SK-N-SH treated with all-trans-retinoic acid at 6 μM for 48 hours (cell line): ENCODE results near the gene SLC6A19.

Source experiments
- ATAC-seq: fragments of 200-7000 bp; cut with Tn5 transposase; 3 replicates; pipeline ENCODE4 v1.9.1; 2020; ENCODE audit warnings: mild to moderate bottlenecking, moderate library complexity
- CREB5 ChIP-seq: fragments of 250-450 bp; sonication (Bioruptor Pico); IDR thresholded peaks from 2 replicates; pipeline ENCODE4 v1.5.1; 2020; ENCODE audit warnings: low read depth, mild to moderate bottlenecking, moderate library complexity
- CSRNP3 ChIP-seq: fragments of 250-450 bp; sonication (Bioruptor Pico); IDR thresholded peaks from 2 replicates; pipeline ENCODE4 v1.5.1; 2021; ENCODE audit warnings: mild to moderate bottlenecking, moderate library complexity
- ESRRG ChIP-seq: fragments of 250-450 bp; sonication (Bioruptor Pico); IDR thresholded peaks from 2 replicates; pipeline ENCODE4 v1.6.1; 2021; ENCODE audit warnings: mild to moderate bottlenecking
- GLIS3 ChIP-seq: fragments of 250-450 bp; sonication (Bioruptor Pico); IDR thresholded peaks from 2 replicates; pipeline ENCODE4 v1.5.0; 2020; ENCODE audit warnings: mild to moderate bottlenecking, moderate library complexity
- ISL1 ChIP-seq: fragments of 250-450 bp; sonication (Bioruptor Pico); IDR thresholded peaks from 2 replicates; pipeline ENCODE4 v2.1.2; 2022; ENCODE audit warnings: mild to moderate bottlenecking, moderate library complexity
- OSR1 ChIP-seq: fragments of 250-450 bp; sonication (Bioruptor Pico); IDR thresholded peaks from 2 replicates; pipeline ENCODE4 v1.8.0; 2022; ENCODE audit warnings: moderate library complexity, mild to moderate bottlenecking, inconsistent platforms
- PATZ1 ChIP-seq: fragments of 250-450 bp; sonication (Bioruptor Pico); IDR thresholded peaks from 2 replicates; pipeline ENCODE4 v1.8.0; 2020; ENCODE audit warnings: mild to moderate bottlenecking, moderate library complexity, borderline replicate concordance
- POU6F1 ChIP-seq: fragments of 250-450 bp; sonication (Bioruptor Pico); IDR thresholded peaks from 2 replicates; pipeline ENCODE4 v1.8.0; 2021; ENCODE audit warnings: low read depth, mild to moderate bottlenecking, moderate library complexity, borderline replicate concordance
- PPARA ChIP-seq: fragments of 250-450 bp; sonication (Bioruptor Pico); IDR thresholded peaks from 2 replicates; pipeline ENCODE4 v1.5.0; 2020; ENCODE audit warnings: mild to moderate bottlenecking, borderline replicate concordance
- SNAI2 ChIP-seq: fragments of 250-450 bp; sonication (Bioruptor Pico); IDR thresholded peaks from 2 replicates; pipeline ENCODE4 v1.5.0; 2020; ENCODE audit warnings: mild to moderate bottlenecking, moderate library complexity
- TCF4 ChIP-seq: fragments of 250-450 bp; sonication (Bioruptor Pico); IDR thresholded peaks from 2 replicates; pipeline ENCODE4 v1.8.0; 2021; ENCODE audit warnings: mild to moderate bottlenecking, moderate library complexity, borderline replicate concordance
- TOX ChIP-seq: fragments of 250-450 bp; sonication (Bioruptor Pico); IDR thresholded peaks from 2 replicates; pipeline ENCODE4 v1.8.0; 2021; ENCODE audit warnings: mild to moderate bottlenecking, moderate library complexity, borderline replicate concordance
- TSHZ2 ChIP-seq: fragments of 250-450 bp; sonication (Bioruptor Pico); IDR thresholded peaks from 2 replicates; pipeline ENCODE4 v1.5.0; 2020; ENCODE audit warnings: mild to moderate bottlenecking, moderate library complexity
- ZC3H10 ChIP-seq: fragments of 250-450 bp; sonication (Bioruptor Pico); IDR thresholded peaks from 2 replicates; pipeline ENCODE4 v1.5.1; 2021; ENCODE audit warnings: mild to moderate bottlenecking, moderate library complexity
- ZFP3 ChIP-seq: fragments of 250-450 bp; sonication (Bioruptor Pico); IDR thresholded peaks from 2 replicates; pipeline ENCODE4 v1.5.0; 2020; ENCODE audit warnings: mild to moderate bottlenecking, moderate library complexity
- ZFP30 ChIP-seq: fragments of 450-650 bp; formaldehyde crosslinking; IDR thresholded peaks from 2 replicates; pipeline ENCODE4 v1.5.0; 2022; ENCODE audit warnings: mild to moderate bottlenecking, moderate library complexity
- ZNF565 ChIP-seq: fragments of 450-650 bp; formaldehyde crosslinking; conservative IDR thresholded peaks from 2 replicates; pipeline ENCODE4 v1.5.0; 2020; ENCODE audit warnings: low read depth, mild to moderate bottlenecking, moderate library complexity
- ZNF8 ChIP-seq: fragments of 450-650 bp; formaldehyde crosslinking; IDR thresholded peaks from 2 replicates; pipeline ENCODE4 v1.5.0; 2020; ENCODE audit warnings: mild to moderate bottlenecking, moderate library complexity

Gene SLC6A19

GRCh38 chr5:1205255-1206180 is 4.1 kb downstream of the SLC6A19 start:
- no peak for TF ChIP-seq TOX (CRISPR knock-in tag)
- peak; percentile 65; the same call in 1 of the 2 replicates for TF ChIP-seq ZFP3
- no peak for TF ChIP-seq ISL1 (CRISPR knock-in tag)
- ATAC-seq, result no peak

GRCh38 chr5:1206521-1207412 is 5.4 kb downstream of the SLC6A19 start:
- ATAC-seq, result no peak
- no peak for TF ChIP-seq GLIS3 (CRISPR knock-in tag)
- TF ChIP-seq TOX (CRISPR knock-in tag), result no peak
- no peak for TF ChIP-seq ZNF565 (CRISPR knock-in tag)
- TF ChIP-seq TCF4 (CRISPR knock-in tag), result no peak
- TF ChIP-seq PPARA, result no peak
- no peak for TF ChIP-seq ZC3H10
- TF ChIP-seq PATZ1 (CRISPR knock-in tag), result no peak
- TF ChIP-seq, all 23 proteins: peak for 0

- TF ChIP-seq TCF4 (CRISPR knock-in tag) (no peak), GLIS3 (CRISPR knock-in tag) (no peak), TSHZ2 (CRISPR knock-in tag) (no peak), PPARA (no peak), CREB5 (CRISPR knock-in tag) (no peak), POU6F1 (CRISPR knock-in tag) (no peak), ESRRG (no peak), SNAI2 (no peak), ISL1 (CRISPR knock-in tag) (no peak), ZFP3 (no peak), ZFP30 (CRISPR knock-in tag) (no peak), PATZ1 (CRISPR knock-in tag) (no peak), TOX (CRISPR knock-in tag) (no peak), ZNF8 (no peak), OSR1 (CRISPR knock-in tag) (no peak), CSRNP3 (CRISPR knock-in tag) (no peak)
- ATAC-seq, result no peak
These were observed 6.2 kb downstream of the SLC6A19 start for GRCh38 chr5:1207555-1207954.
